ENCODE data around the gene ZMYM4. TPM values are rescaled to one million over a fixed set of nuclear protein-coding genes. Genes with fewer than 3 reads are reported as not detected.

ZMYM4 gene
- polyA plus RNA-seq, 3 donors, result 12.3 to 31.8 (median 26.0) TPM

DNA sequence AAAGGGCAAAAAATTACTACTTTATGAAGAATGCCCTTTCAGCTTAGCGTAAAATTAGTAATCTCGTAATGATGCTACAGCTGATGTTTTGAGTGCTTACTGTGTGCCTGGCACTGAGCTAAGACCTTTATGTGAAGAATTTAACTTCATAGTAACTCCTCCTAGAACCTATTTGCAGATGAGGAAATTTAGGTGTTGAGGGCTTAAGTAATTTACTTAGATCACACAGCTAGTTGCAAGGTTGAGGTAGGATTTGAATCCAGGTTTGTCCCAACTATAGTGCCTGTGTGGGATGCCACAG, 1.4 kb downstream of the ZMYM4 start:
- Mint-ChIP-seq H3K4me1 (peaks cover 32% of the 10 kb centered on the region), H3K4me3 (peak overlapping the region; percentile 85 to 86), H3K27ac (peak overlapping the region in 4 of 7 donors; percentile 70 to 88 (median 82)), H3K27me3 (ENCODE audit: low read depth in 3 of 3) (no peaks in the 10 kb centered on the region), H3K36me3 (peaks cover 5 to 6% of the 10 kb centered on the region in 2 donors), H3K9me3 (no peaks in the 10 kb centered on the region)
- H3K79me2 ChIP-seq (ENCODE audit: insufficient read depth, low read length), result peaks cover 64% of the 10 kb centered on the region
- TF ChIP-seq, protein P1, sequence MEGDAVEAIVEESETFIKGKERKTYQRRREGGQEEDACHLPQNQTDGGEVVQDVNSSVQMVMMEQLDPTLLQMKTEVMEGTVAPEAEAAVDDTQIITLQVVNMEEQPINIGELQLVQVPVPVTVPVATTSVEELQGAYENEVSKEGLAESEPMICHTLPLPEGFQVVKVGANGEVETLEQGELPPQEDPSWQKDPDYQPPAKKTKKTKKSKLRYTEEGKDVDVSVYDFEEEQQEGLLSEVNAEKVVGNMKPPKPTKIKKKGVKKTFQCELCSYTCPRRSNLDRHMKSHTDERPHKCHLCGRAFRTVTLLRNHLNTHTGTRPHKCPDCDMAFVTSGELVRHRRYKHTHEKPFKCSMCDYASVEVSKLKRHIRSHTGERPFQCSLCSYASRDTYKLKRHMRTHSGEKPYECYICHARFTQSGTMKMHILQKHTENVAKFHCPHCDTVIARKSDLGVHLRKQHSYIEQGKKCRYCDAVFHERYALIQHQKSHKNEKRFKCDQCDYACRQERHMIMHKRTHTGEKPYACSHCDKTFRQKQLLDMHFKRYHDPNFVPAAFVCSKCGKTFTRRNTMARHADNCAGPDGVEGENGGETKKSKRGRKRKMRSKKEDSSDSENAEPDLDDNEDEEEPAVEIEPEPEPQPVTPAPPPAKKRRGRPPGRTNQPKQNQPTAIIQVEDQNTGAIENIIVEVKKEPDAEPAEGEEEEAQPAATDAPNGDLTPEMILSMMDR (IDR thresholded peaks at IDR 0.05), result no peak
- no CpG with 5 or more reads among the region's 2 CpGs for WGBS (ENCODE audit: insufficient coverage)
- H3K4me2 ChIP-seq (replicated peaks; ENCODE audit: extremely low read depth, low read length, poor library complexity, severe bottlenecking), result peak overlapping the region; percentile 70
- peak overlapping the region in 1 of 2 donors; percentile 90 for H3K27ac ChIP-seq (ENCODE audit: low read depth in 1 of 2, low read length in 2 of 2)
- H3K4me1 ChIP-seq (ENCODE audit: control insufficient read depth in 1 of 2, insufficient read depth in 2 of 2, low read length in 2 of 2), result peaks cover 20 to 29% of the 10 kb centered on the region in 2 donors
- H4K20me1 ChIP-seq (ENCODE audit: insufficient read depth, low read length), result peaks cover 37% of the 10 kb centered on the region
- H3K27me3 ChIP-seq (ENCODE audit: control insufficient read depth in 2 of 2, insufficient read depth in 2 of 2, low read length in 2 of 2), result no peaks in the 10 kb centered on the region
- H3K36me3 ChIP-seq (replicated peaks in 1 of 2; ENCODE audit: control insufficient read depth in 1 of 2, insufficient read depth in 2 of 2, low read length in 2 of 2), result peaks cover 0 to 9% of the 10 kb centered on the region in 2 donors
- H3K4me3 ChIP-seq (replicated peaks in 1 of 3; ENCODE audit: low read depth in 2 of 3, low read length in 3 of 3), result peak overlapping the region; percentile 79 to 97 (median 86)
- peak overlapping the region; percentile 95 for H2AFZ ChIP-seq (ENCODE audit: insufficient read depth, low read depth, low read length, poor library complexity, severe bottlenecking)
- no peaks in the 10 kb centered on the region for H3K9me3 ChIP-seq (replicated peaks in 1 of 2; ENCODE audit: control insufficient read depth in 1 of 2, insufficient read depth in 1 of 2, low read length in 2 of 2)
- intact Hi-C loops (cut with micrococcal nuclease), result loop anchor here in 1 of 2 donors (10.0 kb wide), 1 partner anchor 75 kb away; the partner anchor contains the start of gene SFPQ
- no peak for DNase-seq
- H3K9ac ChIP-seq (ENCODE audit: insufficient read depth, low read length, poor library complexity, severe bottlenecking), result peak overlapping the region; percentile 97

DNA sequence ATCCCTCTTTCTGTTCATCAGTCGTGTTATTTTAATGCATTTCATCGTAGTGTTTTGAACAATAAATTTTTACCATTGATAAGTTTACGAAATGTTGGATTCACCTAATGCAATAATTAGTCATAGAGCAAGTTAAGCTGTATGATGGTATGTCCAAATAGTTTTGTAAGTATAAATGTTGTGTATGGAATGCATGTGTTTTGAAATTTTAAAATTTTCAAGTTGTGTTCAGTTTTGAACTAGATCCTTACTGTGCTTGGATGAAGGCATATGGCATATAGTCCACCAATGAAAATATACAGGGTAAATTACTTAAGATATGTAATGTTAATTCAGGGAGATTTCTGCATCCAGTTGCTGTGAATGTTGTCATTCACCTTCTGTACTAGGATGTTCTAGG, 2.3 kb downstream of the ZMYM4 start:
- no peak overlapping the region for H3K4me3 ChIP-seq (replicated peaks in 1 of 3; ENCODE audit: low read depth in 2 of 3, low read length in 3 of 3)
- Mint-ChIP-seq H3K9me3 (no peaks in the 10 kb centered on the region), H3K4me1 (peaks cover 25% of the 10 kb centered on the region), H3K27me3 (ENCODE audit: low read depth in 3 of 3) (peaks cover 0 to 2% (median 0%) of the 10 kb centered on the region in 3 donors), H3K27ac (peak overlapping the region in 1 of 7 donors; percentile 62), H3K4me3 (no peak overlapping the region), H3K36me3 (peaks cover 5 to 6% of the 10 kb centered on the region in 2 donors)
- H3K36me3 ChIP-seq (replicated peaks in 1 of 2; ENCODE audit: control insufficient read depth in 1 of 2, insufficient read depth in 2 of 2, low read length in 2 of 2), result peaks cover 0 to 9% of the 10 kb centered on the region in 2 donors
- TF ChIP-seq, protein P1 (IDR thresholded peaks at IDR 0.05), result no peak
- intact Hi-C loops (cut with micrococcal nuclease), result no loop called here
- peaks cover 45% of the 10 kb centered on the region for H4K20me1 ChIP-seq (ENCODE audit: insufficient read depth, low read length)
- H3K4me2 ChIP-seq (replicated peaks; ENCODE audit: extremely low read depth, low read length, poor library complexity, severe bottlenecking), result no peak overlapping the region
- DNase-seq, result peak in 1 of 3 donors; percentile 11
- no peak overlapping the region for H2AFZ ChIP-seq (ENCODE audit: insufficient read depth, low read depth, low read length, poor library complexity, severe bottlenecking)
- H3K9ac ChIP-seq (ENCODE audit: insufficient read depth, low read length, poor library complexity, severe bottlenecking), result no peak overlapping the region
- peaks cover 14 to 23% of the 10 kb centered on the region in 2 donors for H3K4me1 ChIP-seq (ENCODE audit: control insufficient read depth in 1 of 2, insufficient read depth in 2 of 2, low read length in 2 of 2)
- H3K79me2 ChIP-seq (ENCODE audit: insufficient read depth, low read length), result peaks cover 73% of the 10 kb centered on the region
- H3K9me3 ChIP-seq (replicated peaks in 1 of 2; ENCODE audit: control insufficient read depth in 1 of 2, insufficient read depth in 1 of 2, low read length in 2 of 2), result no peaks in the 10 kb centered on the region
- H3K27ac ChIP-seq (ENCODE audit: low read depth in 1 of 2, low read length in 2 of 2), result peak overlapping the region in 1 of 2 donors; percentile 41
- no peaks in the 10 kb centered on the region for H3K27me3 ChIP-seq (ENCODE audit: control insufficient read depth in 2 of 2, insufficient read depth in 2 of 2, low read length in 2 of 2)
- WGBS (ENCODE audit: insufficient coverage), result no CpG with 5 or more reads among the region's 3 CpGs

All from CD14-positive monocyte (primary cell).